ENCODE results near the gene VSIG10. TPM values are rescaled to one million over a fixed set of nuclear protein-coding genes. Genes with fewer than 3 reads are reported as not detected.
A peak's percentile ranks its signal among the peaks of the same experiment; 100 is the strongest.

Gene VSIG10
- total RNA-seq, 3 donors from 2014 or later: 3.6 to 4.3 (median 3.6) TPM

GRCh38 chr12:118017926-118018325 is 85.9 kb downstream of the VSIG10 start:
- peak overlapping the region; percentile 95 for H3K4me3 Mint-ChIP-seq
- no peaks in the 10 kb centered on the region for H3K27me3 Mint-ChIP-seq (ENCODE audit: low read depth)
- H3K36me3 Mint-ChIP-seq (ENCODE audit: insufficient read depth): peaks cover 24% of the 10 kb centered on the region
- no peaks in the 10 kb centered on the region for H3K9me3 Mint-ChIP-seq
- peaks cover 17% of the 10 kb centered on the region for H3K4me1 Mint-ChIP-seq (ENCODE audit: low read depth)
- ATAC-seq: no peak
- no peak for DNase-seq

DNA sequence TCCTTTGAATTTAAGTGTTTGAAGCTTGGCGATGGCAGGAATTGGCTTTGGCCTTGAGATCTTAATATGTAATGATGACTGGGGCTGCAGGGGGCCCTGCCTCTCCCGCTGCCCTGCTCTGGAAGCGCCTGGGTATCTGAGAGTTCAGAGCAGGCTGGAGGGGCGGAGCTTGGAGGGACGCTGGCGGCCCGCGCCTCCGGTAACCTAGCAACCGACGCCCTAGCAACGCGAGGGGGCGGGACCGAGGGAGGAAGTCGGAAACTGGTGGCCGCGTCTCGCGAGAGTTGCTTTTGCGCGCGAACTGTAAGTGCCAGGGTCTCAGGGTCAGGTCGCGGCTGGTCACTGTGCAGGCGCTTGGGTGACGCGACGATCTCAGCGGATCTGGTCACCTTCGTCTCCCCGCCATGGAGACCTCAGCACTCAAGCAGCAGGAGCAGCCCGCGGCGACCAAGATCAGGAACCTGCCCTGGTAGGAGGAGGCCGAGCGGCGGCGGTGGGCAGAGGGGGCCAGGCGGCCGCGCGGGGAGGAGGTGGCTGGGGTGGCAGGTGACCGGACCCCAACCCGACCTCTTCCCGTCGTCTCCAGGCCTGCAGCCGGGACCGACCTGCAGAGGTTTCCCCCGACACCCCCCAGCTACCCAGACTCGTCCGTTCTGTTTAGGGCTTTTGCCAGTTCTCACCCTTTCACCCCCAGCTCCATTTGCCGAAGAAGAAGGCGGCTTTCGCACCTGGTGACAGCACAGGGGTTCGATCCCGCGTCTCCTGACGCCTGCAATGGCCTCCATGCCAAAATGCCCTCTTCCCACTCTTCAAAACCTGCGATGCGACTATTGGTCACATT is 87.2 kb downstream of the VSIG10 start, which contains the start of gene RFC5:
TSS of gene RFC5 (plus strand) at position 280 of the 841 bp plus-strand sequence. CDS start at position 405, 125 bp downstream.
- Mint-ChIP-seq H3K9me3 (no peaks in the 10 kb centered on the region), H3K27me3 (ENCODE audit: low read depth) (no peaks in the 10 kb centered on the region), H3K36me3 (ENCODE audit: insufficient read depth) (peaks cover 16% of the 10 kb centered on the region), H3K4me1 (ENCODE audit: low read depth) (peaks cover 17% of the 10 kb centered on the region), H3K4me3 (peak within 1 kb of the TSS; percentile 95)
- ATAC-seq: peak; percentile 98
- peak; percentile 98 for DNase-seq

DNA sequence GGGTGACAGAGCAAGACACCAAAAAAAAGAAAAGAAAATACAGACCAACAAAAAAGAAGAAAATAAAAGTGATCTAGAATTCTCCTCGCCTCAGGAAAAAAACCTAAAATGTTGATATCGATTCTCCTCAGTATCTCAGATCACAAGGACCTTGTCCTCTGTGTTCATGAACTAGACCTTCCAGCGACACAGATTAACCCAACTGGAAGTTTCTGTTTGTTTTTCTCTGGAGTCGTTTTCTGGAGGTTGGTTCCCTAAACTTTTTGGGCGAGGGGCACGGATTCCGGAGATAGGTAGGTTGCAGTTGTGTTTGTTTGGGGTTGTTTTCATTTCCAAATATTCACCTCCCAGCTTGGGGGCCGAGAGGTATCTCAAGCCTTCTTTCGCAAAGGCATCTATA is 87.9 kb downstream of the VSIG10 start:
- Mint-ChIP-seq H3K9me3 (no peaks in the 10 kb centered on the region), H3K4me3 (peak overlapping the region; percentile 95), H3K27me3 (ENCODE audit: low read depth) (no peaks in the 10 kb centered on the region), H3K4me1 (ENCODE audit: low read depth) (peaks cover 17% of the 10 kb centered on the region), H3K36me3 (ENCODE audit: insufficient read depth) (peaks cover 11% of the 10 kb centered on the region)
- no peak for DNase-seq
- no peak for ATAC-seq

DNA sequence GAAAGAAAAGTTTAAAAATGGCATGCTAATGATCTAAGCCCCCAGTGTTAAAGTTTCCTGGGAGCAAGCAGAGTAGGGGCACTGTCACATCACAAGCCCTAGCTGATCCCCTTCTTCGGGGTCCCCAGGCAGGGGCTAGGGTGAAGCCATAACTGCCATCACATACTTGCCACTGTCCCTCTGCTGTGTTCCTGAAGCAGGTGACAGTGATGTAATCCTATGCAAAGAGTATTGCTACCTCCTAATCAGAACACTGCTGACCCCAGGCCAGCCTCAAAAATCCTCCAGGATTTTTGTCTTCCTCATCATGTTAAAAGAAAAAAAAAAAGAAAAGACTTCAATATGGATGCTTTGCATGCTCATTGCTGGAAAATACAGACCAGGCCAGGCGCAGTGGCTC is 88.5 kb downstream of the VSIG10 start:
- no peaks in the 10 kb centered on the region for H3K9me3 Mint-ChIP-seq
- DNase-seq: no peak
- H3K4me3 Mint-ChIP-seq: no peak overlapping the region
- no peaks in the 10 kb centered on the region for H3K27me3 Mint-ChIP-seq (ENCODE audit: low read depth)
- no peak for ATAC-seq
- H3K36me3 Mint-ChIP-seq (ENCODE audit: insufficient read depth): peaks cover 6% of the 10 kb centered on the region
- H3K4me1 Mint-ChIP-seq (ENCODE audit: low read depth): peaks cover 17% of the 10 kb centered on the region

Other genes with a start within 250 kb of the VSIG10 start
- under 1 TPM; 0.05 to 0.08 (median 0.05) TPM for gene KSR2, start 135.0 kb downstream of the VSIG10 start, total RNA-seq
- gene RFC5, start 87.3 kb downstream of the VSIG10 start, total RNA-seq: 10 to 100 TPM; 51.5 to 64.2 (median 51.6) TPM
- 10 to 100 TPM; 48.1 to 67.7 (median 52.0) TPM for gene WSB2, start 42.8 kb downstream of the VSIG10 start, total RNA-seq
- gene PEBP1, start 32.1 kb upstream of the VSIG10 start, total RNA-seq: 100 to 1,000 TPM; 144 to 194 (median 166) TPM